ENCODE data around the gene TEX30. TPM values are rescaled to one million over a fixed set of nuclear protein-coding genes. Genes with fewer than 3 reads are reported as not detected.

The TEX30 gene
- total and polyA plus RNA-seq, 2 donors (not counting 3 experiments of a cell fraction or from before 2014, with no cell fraction given), result 12.5 to 19.8 TPM

- dilution Hi-C loops (cut with MboI; ENCODE audit: extremely low pct_ligation_motif_present, low sequenced_read_pairs), result no loop called here
- Histone ChIP-seq H3K27ac (ENCODE audit: insufficient read depth, low read depth, low read length) (no peak overlapping the region), H3K27me3 (ENCODE audit: control insufficient read depth in 2 of 2, insufficient read depth in 2 of 2, low read length in 2 of 2) (no peaks in the 10 kb centered on the region), H3K4me3 (replicated peaks in 1 of 3; ENCODE audit: insufficient read depth in 1 of 3, low read depth in 1 of 3, low read length in 3 of 3) (no peak overlapping the region), H4K20me1 (replicated peaks; ENCODE audit: control insufficient read depth, extremely low read depth, insufficient read depth, low read length) (peaks cover 3% of the 10 kb centered on the region), H3K79me2 (ENCODE audit: control insufficient read depth, insufficient read depth, low read length) (peaks cover 20% of the 10 kb centered on the region), H3K4me1 (ENCODE audit: control insufficient read depth, extremely low read depth, insufficient read depth, low read length) (peaks cover 2% of the 10 kb centered on the region), H2AFZ (ENCODE audit: low read depth, low read length) (no peak overlapping the region), H3K36me3 (ENCODE audit: control insufficient read depth in 2 of 2, extremely low read depth in 1 of 2, insufficient read depth in 2 of 2, low read length in 2 of 2) (peaks cover 0 to 2% of the 10 kb centered on the region in 2 experiments), H3K9ac (replicated peaks; ENCODE audit: extremely low read depth, insufficient read depth, low read length) (no peak overlapping the region), H3K9me1 (replicated peaks; ENCODE audit: control insufficient read depth, extremely low read depth, insufficient read depth, low read length) (no peaks in the 10 kb centered on the region), H3K4me2 (ENCODE audit: insufficient read depth, low read length) (no peak overlapping the region), H3K9me3 (replicated peaks; ENCODE audit: control insufficient read depth, insufficient read depth, low read length) (no peaks in the 10 kb centered on the region)
- CTCF ChIA-PET, result no interaction called here
- POLR2A ChIA-PET, result no interaction called here
- FAIRE-seq (no peak), DNase-seq (ENCODE audit: low read depth, low spot score) (no peak)
- BruUV-seq (replicated peaks), result no TSS peak
- no peak for TF ChIP-seq FOS (IDR thresholded peaks at IDR 0.05; ENCODE audit: borderline replicate concordance, insufficient read depth, low read length)
- TF ChIP-seq POLR2A (IDR thresholded peaks at IDR 0.05; ENCODE audit: low read depth, low read length), result no peak
- no peak for TF ChIP-seq EZH2 (IDR thresholded peaks at IDR 0.05; ENCODE audit: borderline replicate concordance, low read depth, low read length, severe bottlenecking)
- TF ChIP-seq CTCF (IDR thresholded peaks at IDR 0.05; ENCODE audit: extremely low read depth in 1 of 2, insufficient read depth in 1 of 2, low read depth in 1 of 2, low read length in 2 of 2), result no peak
- no peak for TF ChIP-seq MAX (IDR thresholded peaks at IDR 0.05; ENCODE audit: insufficient read depth, insufficient read length)
- TF ChIP-seq JUN (IDR thresholded peaks at IDR 0.05; ENCODE audit: borderline replicate concordance, insufficient read depth, insufficient read length, low read depth), result no peak
- TF ChIP-seq POLR2AphosphoS5 (IDR thresholded peaks at IDR 0.05; ENCODE audit: insufficient read depth, low read depth, low read length), result no peak
- TF ChIP-seq GATA2 (IDR thresholded peaks at IDR 0.05; ENCODE audit: insufficient read depth, insufficient read length, low read depth, low read length), result no peak
- no peak for TF ChIP-seq MYC (IDR thresholded peaks at IDR 0.05; ENCODE audit: low read depth, low read length)
- intact Hi-C loops (cut with micrococcal nuclease), result no loop called here
These were observed 39.2 kb upstream of the TEX30 start for GRCh38 chr13:102812611-102813287.

Measured in endothelial cell of umbilical vein (primary cell).